NT2/D1 (cell line): ENCODE measurements around the gene SELPLG.

ENCODE experiments used
- SUZ12 ChIP-seq: IDR thresholded peaks from 2 replicates; pipeline ENCODE4 v1.6.1; 2011; ENCODE audit not compliant: insufficient read length, insufficient read depth; ENCODE audit errors: extremely low read depth
- YY1 ChIP-seq: IDR thresholded peaks from 2 replicates; pipeline ENCODE4 v1.6.1; 2011; ENCODE audit not compliant: insufficient read length, insufficient read depth
- ZNF274 ChIP-seq: IDR thresholded peaks from 2 replicates; pipeline ENCODE4 v1.6.1; 2011; ENCODE audit warnings: mild to moderate bottlenecking, low read depth, low read length

- TF ChIP-seq ZNF274 (no peak), SUZ12 (no peak), YY1 (no peak)
These were observed 33.7 kb upstream of the SELPLG start for GRCh38 chr12:108667349-108667748.
